Psoas muscle (tissue), 8 donors: ENCODE data around the gene ZSWIM9. TPM values are rescaled to one million over a fixed set of nuclear protein-coding genes. Genes with fewer than 3 reads are reported as not detected.
A peak's percentile ranks its signal among the peaks of the same experiment; 100 is the strongest.

Experiments
- ATAC-seq, 4 donors: fragments of 200-7000 bp; cut with Tn5 transposase; one replicate each; pipeline ENCODE4 v1.9.1; 2020; ENCODE audit warnings: moderate library complexity in 3 of 4, mild to moderate bottlenecking in 2 of 4
- DNase-seq, 2 donors: peaks; one replicate each; pipeline ENCODE4 v3.0.0-alpha.2; 2020
- H3K27ac ChIP-seq: fragments of 200-600 bp; one replicate; pipeline ENCODE4 v1.8.0; 2022
- H3K27me3 ChIP-seq, 3 donors: fragments of 200-600 bp in 1 of 3; one replicate each; pipeline versions ENCODE4 v1.6.1 to v1.8.0; 2013 to 2022; ENCODE audit warnings: low read length in 2 of 3, mild to moderate bottlenecking in 2 of 3, moderate library complexity in 1 of 3; ENCODE audit not compliant: insufficient read depth in 3 of 3
- H3K36me3 ChIP-seq, 2 donors: fragments of 200-600 bp in 1 of 2; one replicate each; pipeline versions ENCODE4 v1.6.1 to v1.8.0; 2013 to 2022; ENCODE audit warnings: low read depth in 1 of 2, mild to moderate bottlenecking in 1 of 2, moderate library complexity in 1 of 2; ENCODE audit not compliant: insufficient read depth in 1 of 2
- H3K4me1 ChIP-seq: fragments of 200-600 bp; one replicate; pipeline ENCODE4 v1.8.0; 2022
- H3K4me3 ChIP-seq: fragments of 200-600 bp; one replicate; pipeline ENCODE4 v1.8.0; 2022; ENCODE audit warnings: mild to moderate bottlenecking
- H3K9me3 ChIP-seq: fragments of 200-600 bp; one replicate; pipeline ENCODE4 v1.8.0; 2022
- WGBS, 3 donors: extraction: QIAGEN DNeasy Blood & Tissue Kit; methylation state at CpG; one replicate each; pipeline versions ENCODE4 v1.1.6 to v1.1.7; 2013; 5-methylcytosine and 5-hydroxymethylcytosine counted together
- intact Hi-C, 2 donors: fragments of 100-400 bp; cut with DNase I; formaldehyde crosslinking; loops; one replicate each; pipeline versions ENCODE4 v1.11.0 to v1.14.2; 2022
- long read RNA-seq, 2 donors: library from polyadenylated mRNA; unstranded; transcript quantifications; one replicate each; pipeline ENCODE4 v2.0.0, GENCODE V29; 2021
- polyA plus RNA-seq, 3 donors: library from polyadenylated mRNA; stranded (reverse); fragments of 200-250 nt; gene quantifications; one replicate each; pipeline ENCODE4 v1.2.3, GENCODE V29; 2013
- total RNA-seq, 4 donors: library from RNA; stranded (reverse); fragmentation: NEBNext Ultra II Directional in 2 of 4; extraction: Animal tissue kit (Norgen Biotek cat#: 25700) in 2 of 4; gene quantifications; one replicate each; pipeline versions ENCODE4 v1.2.1 to v1.2.4, GENCODE V29; 2021 to 2023
- TF ChIP-seq, protein P1 (sequence below): fragments of 200-600 bp; IDR thresholded peaks from one replicate; pipeline ENCODE4 v1.8.0; 2022; ENCODE audit warnings: antibody characterized with exemption
- donor health status: healthy with polysubstance abuse.
- donor health status: DM: no; HTN: no; CAD: no; lungs with moderate emphysema.
- donor health status: Bipolar disorder and iron deficiency.
- donor health status: healthy.
- donor health status: DM: yes; HTN: yes; CAD: no.
- donor health status: DM: no; HTN: no; CAD: no.
- donor health status: DM: no; HTN: no; CAD: no.
- donor health status: DM: yes; HTN: yes; CAD: no.

ZSWIM9 gene
- total RNA-seq (1 to 10 TPM; 4.3 to 8.0 (median 5.7) TPM), polyA plus RNA-seq (10 to 100 TPM in 1 of 3 donors, 1 to 10 TPM in 2; 3.0 to 10.5 (median 4.7) TPM)
- long read RNA-seq, donor 1, partial matches to known transcripts, result 1 of 3 reads
- long read RNA-seq, donor 1, other reads (novel, unspliced or antisense), result 2 of 3 reads
- long read RNA-seq, donor 2, partial matches to known transcripts, result 1 of 2 reads
- long read RNA-seq, donor 2, other reads (novel, unspliced or antisense), result 1 of 2 reads

DNA sequence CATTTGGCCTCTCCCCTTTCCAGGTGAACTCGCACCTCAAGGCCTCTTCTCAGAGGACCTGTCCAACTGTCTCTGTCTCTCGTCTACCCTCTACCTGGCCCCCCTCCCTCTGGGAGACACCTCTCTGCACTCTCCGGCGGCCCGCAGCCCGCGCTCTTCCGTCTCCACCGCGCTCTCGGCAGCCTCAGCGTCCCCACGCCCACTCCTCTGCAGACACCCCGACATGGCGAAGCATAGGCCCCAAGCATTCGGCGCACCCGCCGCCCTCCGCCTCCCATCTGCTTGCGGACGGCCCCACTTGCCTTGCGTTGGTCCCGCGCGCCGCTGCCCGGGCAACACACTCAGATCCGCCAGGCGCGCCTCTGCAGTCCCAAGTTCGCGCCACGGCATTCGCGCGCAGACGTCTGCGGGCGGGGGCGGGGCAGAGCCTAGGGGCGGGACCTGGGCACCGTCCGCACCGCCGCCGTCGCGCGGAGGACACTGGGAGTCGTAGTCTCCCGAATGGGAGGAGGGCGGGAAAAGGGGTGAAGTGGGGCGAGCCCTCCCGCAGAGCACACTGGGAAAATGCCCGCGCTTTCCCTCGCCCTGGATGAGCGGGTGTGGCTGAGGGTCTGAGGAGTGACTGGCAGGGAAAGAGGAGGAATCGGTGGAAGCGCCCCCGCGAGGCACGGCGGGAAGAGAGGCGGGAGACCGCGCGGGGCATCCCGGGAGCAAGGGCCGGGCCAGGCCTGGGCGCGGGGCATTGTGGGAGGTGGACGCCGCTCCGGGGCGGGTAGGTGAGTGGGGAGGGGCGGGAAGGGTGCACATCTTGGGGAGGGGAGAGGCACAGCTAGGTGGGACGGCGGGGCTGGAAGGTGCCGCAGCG is at the start of gene ZSWIM9, which contains the start of gene LIG1:
Gene ZSWIM9 (plus strand): TSS at position 742 of the 865 bp plus-strand sequence. CDS start 1,123 bp downstream, outside the sequence.
Gene LIG1 (minus strand): TSS at position 406 of the 865 bp plus-strand sequence. CDS start 4,778 bp downstream, outside the sequence.
- whole genome bisulfite sequencing, 3 donors, result 0 to 1% (median 0%) methylated on average over 69 to 82 of the region's 82 CpGs
- H3K27ac ChIP-seq, result peak within 1 kb of the TSS; percentile 97
- peak; percentile 96 to 98 (median 96) for ATAC-seq
- TF ChIP-seq, protein P1, sequence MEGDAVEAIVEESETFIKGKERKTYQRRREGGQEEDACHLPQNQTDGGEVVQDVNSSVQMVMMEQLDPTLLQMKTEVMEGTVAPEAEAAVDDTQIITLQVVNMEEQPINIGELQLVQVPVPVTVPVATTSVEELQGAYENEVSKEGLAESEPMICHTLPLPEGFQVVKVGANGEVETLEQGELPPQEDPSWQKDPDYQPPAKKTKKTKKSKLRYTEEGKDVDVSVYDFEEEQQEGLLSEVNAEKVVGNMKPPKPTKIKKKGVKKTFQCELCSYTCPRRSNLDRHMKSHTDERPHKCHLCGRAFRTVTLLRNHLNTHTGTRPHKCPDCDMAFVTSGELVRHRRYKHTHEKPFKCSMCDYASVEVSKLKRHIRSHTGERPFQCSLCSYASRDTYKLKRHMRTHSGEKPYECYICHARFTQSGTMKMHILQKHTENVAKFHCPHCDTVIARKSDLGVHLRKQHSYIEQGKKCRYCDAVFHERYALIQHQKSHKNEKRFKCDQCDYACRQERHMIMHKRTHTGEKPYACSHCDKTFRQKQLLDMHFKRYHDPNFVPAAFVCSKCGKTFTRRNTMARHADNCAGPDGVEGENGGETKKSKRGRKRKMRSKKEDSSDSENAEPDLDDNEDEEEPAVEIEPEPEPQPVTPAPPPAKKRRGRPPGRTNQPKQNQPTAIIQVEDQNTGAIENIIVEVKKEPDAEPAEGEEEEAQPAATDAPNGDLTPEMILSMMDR, result no peak
- H3K4me3 ChIP-seq, result peak within 1 kb of the TSS; percentile 88
- peak; percentile 92 to 95 for DNase-seq
- peaks cover 3 to 31% of the 10 kb centered on the region in 2 donors for H3K36me3 ChIP-seq
- peaks cover 8% of the 10 kb centered on the region for H3K4me1 ChIP-seq
- intact Hi-C loops, result no loop called here
- no peaks in the 10 kb centered on the region for H3K27me3 ChIP-seq
- no peaks in the 10 kb centered on the region for H3K9me3 ChIP-seq

DNA sequence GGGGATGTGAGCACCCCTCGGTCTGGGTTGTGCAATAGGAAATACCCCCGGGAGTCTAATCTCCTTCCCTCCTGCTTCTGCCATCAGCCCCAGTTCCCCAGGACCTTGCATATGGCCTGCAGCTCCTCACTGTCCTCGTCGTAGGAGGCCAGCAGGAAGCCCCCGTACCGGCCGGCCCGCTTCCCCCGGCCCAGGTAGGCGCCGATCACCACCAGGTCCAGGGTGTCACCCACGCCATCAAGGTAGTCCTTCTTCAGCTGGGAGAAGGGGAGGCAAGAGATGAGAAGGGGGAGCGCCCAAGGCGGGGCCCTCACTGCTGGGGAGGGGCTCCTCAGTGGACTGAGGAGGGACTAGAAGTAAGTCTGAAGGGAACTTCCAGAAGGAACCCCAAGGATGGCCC is 49.4 kb upstream of the ZSWIM9 start:
- intact Hi-C loops, result no loop called here
- Histone ChIP-seq H3K9me3 (no peaks in the 10 kb centered on the region), H3K27me3 (no peaks in the 10 kb centered on the region), H3K4me1 (no peaks in the 10 kb centered on the region), H3K4me3 (no peak overlapping the region), H3K27ac (no peak overlapping the region), H3K36me3 (peaks cover 0 to 5% of the 10 kb centered on the region in 2 donors)
- TF ChIP-seq, protein P1, result no peak
- WGBS, 3 donors, result 91 to 97% (median 96%) methylated on average over 14 of the region's 14 CpGs
- ATAC-seq (no peak), DNase-seq (no peak)

DNA sequence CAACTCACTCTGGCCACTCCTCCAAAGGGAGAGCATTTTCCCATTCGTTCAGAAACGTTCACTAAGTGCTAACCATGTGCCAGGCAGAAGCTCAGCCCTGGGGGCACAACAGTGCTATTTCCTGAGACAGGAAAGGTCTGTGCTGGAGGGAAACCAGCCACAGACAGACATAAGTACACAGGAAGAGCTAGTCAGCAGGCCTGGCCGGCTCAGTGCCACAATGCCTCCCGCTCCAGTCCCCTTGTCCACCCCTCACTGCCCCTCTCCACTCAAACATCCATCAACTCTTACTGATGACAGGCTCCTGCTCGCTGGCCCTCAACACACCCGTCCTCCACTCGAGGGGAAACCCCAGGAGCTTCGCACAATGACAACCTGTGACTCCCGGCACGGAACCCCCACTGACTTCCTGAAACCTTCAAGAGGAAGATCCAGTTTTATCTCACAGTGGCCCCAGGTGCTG is 48.5 kb upstream of the ZSWIM9 start:
- no peak for DNase-seq
- TF ChIP-seq, protein P1, result no peak
- Histone ChIP-seq H3K27ac (no peak overlapping the region), H3K4me3 (no peak overlapping the region), H3K4me1 (no peaks in the 10 kb centered on the region), H3K9me3 (no peaks in the 10 kb centered on the region), H3K36me3 (peaks cover 0 to 5% of the 10 kb centered on the region in 2 donors), H3K27me3 (no peaks in the 10 kb centered on the region)
- peak in 1 of 4 donors; percentile 35 for ATAC-seq
- WGBS, 3 donors, result 76 to 81% (median 76%) methylated on average over 10 of the region's 10 CpGs
- intact Hi-C loops, result no loop called here

DNA sequence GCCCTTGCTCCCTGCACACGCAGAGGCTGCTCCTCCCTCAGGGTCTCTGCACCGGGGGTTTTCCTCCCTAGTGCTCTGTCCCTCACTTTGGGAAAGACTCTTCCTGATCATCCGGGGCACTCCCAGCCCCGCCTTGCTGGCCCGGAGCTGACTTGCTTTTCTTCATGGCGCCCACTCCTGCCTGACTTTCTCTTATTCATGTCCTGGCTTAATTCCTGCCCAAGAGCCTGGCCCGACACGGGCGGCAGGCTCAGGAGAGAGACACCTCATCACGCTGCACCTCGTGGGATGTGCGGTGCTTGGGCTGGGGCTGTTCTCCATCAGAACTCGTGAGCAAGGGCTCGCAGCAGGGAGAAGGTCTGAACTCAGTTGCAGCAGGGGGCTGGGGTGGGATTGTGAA is 48.1 kb upstream of the ZSWIM9 start:
- no peak for ATAC-seq

More for the DNA sequence above, 48.1 kb upstream of the ZSWIM9 start:
- WGBS, 3 donors, result 80 to 81% (median 81%) methylated on average over 14 of the region's 14 CpGs
- no peak overlapping the region for H3K27ac ChIP-seq
- no peak overlapping the region for H3K4me3 ChIP-seq
- H3K36me3 ChIP-seq, result peaks cover 0 to 7% of the 10 kb centered on the region in 2 donors
- H3K4me1 ChIP-seq, result no peaks in the 10 kb centered on the region
- H3K9me3 ChIP-seq, result no peaks in the 10 kb centered on the region
- DNase-seq, result no peak
- TF ChIP-seq, protein P1, result no peak
- H3K27me3 ChIP-seq, result no peaks in the 10 kb centered on the region
- intact Hi-C loops, result no loop called here
